Gastrocnemius medialis (tissue), 4 donors: Measurements from ENCODE around the gene PHF23.

Source experiments
- CTCF ChIP-seq, 5 experiments: fragments of 450-650 bp in 3 of 5; fragments of 200-600 bp in 2 of 5; sonication (generic) in 2 of 5; IDR thresholded peaks in 4 of 5; conservative IDR thresholded peaks in 1 of 5; 1 replicate in 4 of 5; 2 replicates in 1 of 5; pipeline ENCODE4 v1.5.1; 2016 to 2019; ENCODE audit warnings: antibody characterized with exemption in 5 of 5, mild to moderate bottlenecking in 3 of 5, moderate library complexity in 3 of 5
- POLR2A ChIP-seq, 2 donors: fragments of 450-650 bp; IDR thresholded peaks; one replicate each; pipeline ENCODE4 v1.6.1; 2017; ENCODE audit warnings: antibody characterized with exemption in 2 of 2, mild to moderate bottlenecking in 2 of 2, moderate library complexity in 2 of 2

DNA sequence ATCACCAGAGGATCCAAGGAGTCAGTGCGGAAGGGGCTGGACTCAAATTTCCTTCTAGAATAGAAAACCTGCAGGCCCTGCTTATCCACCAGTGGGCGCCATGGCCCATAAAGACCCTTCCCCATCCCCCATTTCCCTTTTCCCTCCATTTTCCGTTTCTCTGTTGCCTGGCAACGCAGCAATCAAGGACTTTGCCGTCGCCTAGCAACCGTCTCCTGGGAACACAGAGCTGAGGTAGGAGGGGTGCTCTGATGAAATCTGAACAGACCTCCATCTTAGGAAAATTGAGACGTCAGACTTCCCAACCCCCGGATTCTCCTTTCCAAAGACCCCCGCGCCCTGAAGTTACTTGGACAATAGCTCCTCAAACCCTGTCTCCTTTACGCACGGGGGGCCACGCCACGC is 25.4 kb downstream of the PHF23 start:
- no peak for TF ChIP-seq POLR2A (IDR thresholded peaks at IDR 0.05)
- TF ChIP-seq CTCF (IDR thresholded peaks at IDR 0.05 in 4 of 5, conservative IDR thresholded peaks at IDR 0.05 in 1 of 5): peak in 2 of 5 experiments; percentile 23
